HK-2 (cell line): Measurements from ENCODE around the gene CDKL5.

Experiments used
- DNase-seq: peaks from one replicate; pipeline ENCODE4 v3.0.0-alpha.2; 2018; ENCODE audit not compliant: unreplicated experiment

CDKL5 gene

GRCh38 chrX:18698737-18699650 lies 273.6 kb downstream of the CDKL5 start:
- no peak for DNase-seq

- DNase-seq = no peak
Observed at GRCh38 chrX:18701621-18702361, 276.4 kb downstream of the CDKL5 start.

DNA sequence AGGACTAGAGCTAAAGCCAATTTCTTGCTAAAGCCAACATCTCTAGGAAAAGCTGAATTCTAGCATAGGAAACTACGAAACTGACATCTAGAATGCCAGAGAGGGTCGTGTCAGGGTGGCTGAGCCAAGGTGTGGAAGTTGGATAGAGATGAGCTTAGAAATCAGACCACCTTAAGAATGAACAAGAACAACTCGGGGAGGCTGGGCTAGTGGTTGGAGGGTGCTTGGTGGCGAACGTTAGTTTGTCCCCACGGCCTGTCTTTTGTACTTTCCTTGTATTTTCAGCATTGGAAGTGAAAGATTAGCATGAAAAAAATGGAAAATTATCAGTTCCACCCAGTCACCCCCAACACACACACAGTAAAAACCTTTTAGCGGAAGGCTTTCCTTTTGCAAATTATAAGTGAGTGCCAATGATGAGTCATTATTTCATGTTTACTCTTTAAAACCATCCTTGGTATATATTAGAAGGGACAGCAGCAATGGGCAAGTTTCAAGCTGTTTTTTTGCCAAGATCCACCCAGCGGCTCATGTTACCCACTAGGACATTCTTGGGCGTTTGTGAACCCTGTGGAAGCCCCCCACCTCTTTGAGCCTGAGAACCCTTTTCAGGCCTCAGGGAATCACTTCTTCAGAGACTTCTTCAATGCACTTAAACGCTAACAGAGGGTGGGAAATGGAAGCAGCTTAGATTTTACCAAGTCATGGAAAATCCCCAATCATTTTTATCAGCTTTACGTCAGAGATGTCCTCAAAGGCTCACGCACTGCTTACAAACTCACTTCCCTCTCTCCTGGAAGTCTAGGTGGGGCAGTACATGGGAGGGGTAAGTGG lies 277.2 kb downstream of the CDKL5 start:
- DNase-seq = no peak
